Measurements from ENCODE around the gene SF3B5.

DNA sequence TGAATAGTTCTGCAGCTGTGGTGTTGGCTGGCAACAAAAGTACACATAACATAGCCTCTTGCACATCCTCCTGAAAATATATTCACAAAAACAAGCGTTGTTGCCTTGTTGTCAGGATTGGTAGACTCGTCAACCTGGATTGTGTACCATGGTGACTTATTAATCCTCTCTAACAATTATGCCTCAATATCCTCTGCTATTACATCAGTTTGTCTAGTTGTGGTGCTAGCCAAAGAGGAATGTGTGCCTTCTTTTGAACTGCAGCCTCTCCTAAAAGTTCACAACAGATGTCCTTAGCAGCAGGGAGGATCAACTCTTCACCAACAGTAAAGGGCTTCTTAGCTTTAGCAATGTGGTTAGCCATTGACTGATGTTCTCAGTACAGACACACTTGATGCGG is 3.6 kb upstream of the SF3B5 start:
- TF ChIP-seq, protein P1, sequence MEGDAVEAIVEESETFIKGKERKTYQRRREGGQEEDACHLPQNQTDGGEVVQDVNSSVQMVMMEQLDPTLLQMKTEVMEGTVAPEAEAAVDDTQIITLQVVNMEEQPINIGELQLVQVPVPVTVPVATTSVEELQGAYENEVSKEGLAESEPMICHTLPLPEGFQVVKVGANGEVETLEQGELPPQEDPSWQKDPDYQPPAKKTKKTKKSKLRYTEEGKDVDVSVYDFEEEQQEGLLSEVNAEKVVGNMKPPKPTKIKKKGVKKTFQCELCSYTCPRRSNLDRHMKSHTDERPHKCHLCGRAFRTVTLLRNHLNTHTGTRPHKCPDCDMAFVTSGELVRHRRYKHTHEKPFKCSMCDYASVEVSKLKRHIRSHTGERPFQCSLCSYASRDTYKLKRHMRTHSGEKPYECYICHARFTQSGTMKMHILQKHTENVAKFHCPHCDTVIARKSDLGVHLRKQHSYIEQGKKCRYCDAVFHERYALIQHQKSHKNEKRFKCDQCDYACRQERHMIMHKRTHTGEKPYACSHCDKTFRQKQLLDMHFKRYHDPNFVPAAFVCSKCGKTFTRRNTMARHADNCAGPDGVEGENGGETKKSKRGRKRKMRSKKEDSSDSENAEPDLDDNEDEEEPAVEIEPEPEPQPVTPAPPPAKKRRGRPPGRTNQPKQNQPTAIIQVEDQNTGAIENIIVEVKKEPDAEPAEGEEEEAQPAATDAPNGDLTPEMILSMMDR (IDR thresholded peaks at IDR 0.05): no peak
- TF ChIP-seq POLR2A (IDR thresholded peaks at IDR 0.05): no peak
- TF ChIP-seq POLR2AphosphoS5 (IDR thresholded peaks at IDR 0.05): no peak

All from prostate gland (tissue), 2 donors.